ENCODE measurements around the gene ZNF892.
"Not testable (repeated sequence)": the region's sequence is repeated elsewhere in the genome, so short reads cannot be mapped to it uniquely, and the experiment has no call there.

ZNF892 gene

DNA sequence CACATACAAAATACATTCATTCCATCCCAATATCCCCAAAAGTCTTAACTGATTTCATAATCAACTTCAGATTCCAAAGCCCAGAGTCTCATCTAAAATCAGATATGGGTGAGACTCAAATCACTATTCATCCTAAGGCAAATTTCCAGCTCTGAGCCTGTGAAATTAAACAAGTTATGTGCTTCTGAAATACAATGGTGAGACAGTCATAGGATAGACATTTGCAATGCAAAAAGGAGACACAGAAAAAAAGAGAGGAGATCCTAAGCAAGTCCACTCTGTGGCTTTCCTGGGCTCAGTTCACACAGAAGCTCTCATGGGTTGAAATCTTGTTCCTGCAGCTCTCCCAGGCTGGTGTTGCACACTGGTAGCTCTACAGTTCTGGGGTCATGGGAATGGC is 18.3 kb downstream of the ZNF892 start:
- no peak for DNase-seq (ENCODE audit: low read depth, low spot score)

DNA sequence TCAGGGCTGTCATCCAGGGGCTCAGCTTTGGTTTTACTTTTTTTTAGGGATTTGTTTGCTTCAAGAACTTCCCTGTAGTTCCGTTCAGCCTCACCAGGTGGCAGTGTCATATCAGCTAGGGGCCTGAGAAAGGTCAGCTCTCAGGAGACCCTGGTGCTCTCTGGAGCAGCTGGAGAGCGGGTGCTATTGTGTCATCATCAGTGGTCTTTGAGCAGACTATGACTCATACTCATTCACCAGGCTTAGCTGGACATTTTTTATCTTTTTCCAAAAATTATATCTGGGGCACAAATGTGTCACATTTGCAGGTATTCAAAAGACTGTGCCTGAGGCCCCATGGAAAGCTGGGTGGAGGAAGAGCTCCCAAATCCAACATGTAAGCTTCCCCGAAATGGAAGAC is 24.4 kb downstream of the ZNF892 start:
- DNase-seq (ENCODE audit: low read depth, low spot score): peak; percentile 9

- DNase-seq (ENCODE audit: low read depth, low spot score): no peak
Observed at GRCh38 chr2:95232232-95232631, 24.9 kb downstream of the ZNF892 start.

DNA sequence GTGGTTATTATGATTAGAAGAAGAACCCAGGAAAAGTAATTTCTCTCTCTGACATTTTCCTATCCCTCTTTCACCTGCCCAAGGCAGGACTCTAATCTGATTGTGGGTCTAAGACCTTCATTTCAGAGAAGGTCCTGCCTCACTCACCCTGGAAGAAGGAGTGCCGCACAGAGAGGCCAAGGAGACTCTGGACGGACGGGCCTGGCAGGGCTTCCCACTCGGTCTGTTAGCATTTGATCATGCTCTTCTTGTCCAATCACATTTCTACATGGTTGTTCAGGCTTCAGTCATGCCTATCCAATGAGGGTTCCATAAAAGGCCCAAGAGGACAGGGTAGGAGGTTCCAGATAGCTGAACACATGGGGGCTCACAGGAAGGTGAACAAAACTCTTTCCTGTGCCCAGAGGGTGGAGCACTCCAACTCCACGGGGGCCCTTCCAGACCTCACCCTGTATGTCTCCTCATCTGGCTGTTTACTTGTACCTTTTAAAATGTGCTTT is 27.0 kb downstream of the ZNF892 start:
- no peak for DNase-seq (ENCODE audit: low read depth, low spot score)

DNA sequence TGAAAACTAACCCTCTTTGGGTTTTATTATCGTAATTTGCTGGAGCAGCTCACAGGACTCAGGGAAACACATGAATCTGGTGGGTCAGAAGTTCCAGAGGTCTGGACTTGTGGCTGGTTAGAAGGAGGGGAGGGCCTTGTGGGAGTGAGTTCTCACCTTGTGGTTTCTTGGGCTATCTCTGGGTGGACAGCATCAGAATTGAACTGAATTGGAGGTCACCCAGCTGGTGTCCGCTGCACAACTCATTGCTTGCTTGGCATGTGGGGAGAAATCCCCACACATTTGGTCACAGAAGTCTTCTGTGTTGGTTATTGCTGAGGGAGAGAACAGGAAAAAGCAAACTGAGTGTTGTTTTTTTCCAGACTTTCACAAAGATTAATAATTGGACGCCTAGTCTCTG is 27.5 kb downstream of the ZNF892 start:
- DNase-seq (ENCODE audit: low read depth, low spot score): no peak

GRCh38 chr2:95238131-95238530 is 30.8 kb downstream of the ZNF892 start:
- DNase-seq (ENCODE audit: low read depth, low spot score): no peak

GRCh38 chr2:95240091-95240490 is 32.8 kb downstream of the ZNF892 start:
- no peak for DNase-seq (ENCODE audit: low read depth, low spot score)

- DNase-seq (ENCODE audit: low read depth, low spot score): no peak
Observed at GRCh38 chr2:95240556-95240955, 33.2 kb downstream of the ZNF892 start.

GRCh38 chr2:95242084-95242483 is 34.8 kb downstream of the ZNF892 start:
- DNase-seq (ENCODE audit: low read depth, low spot score): not testable (repeated sequence)

All from smooth muscle cell of the brain vasculature (primary cell).